22Rv1 (cell line): ENCODE measurements around the gene ACAD8.

Source experiments
- ZFX ChIP-seq: fragments of 450-650 bp; IDR thresholded peaks from 2 replicates; pipeline ENCODE4 v1.6.1; 2017; ENCODE audit warnings: antibody characterized with exemption, borderline replicate concordance
- TF ChIP-seq, protein P1 (sequence below): fragments of 450-650 bp; IDR thresholded peaks from 2 replicates; pipeline ENCODE4 v1.5.1; 2017; ENCODE audit warnings: mild to moderate bottlenecking

DNA sequence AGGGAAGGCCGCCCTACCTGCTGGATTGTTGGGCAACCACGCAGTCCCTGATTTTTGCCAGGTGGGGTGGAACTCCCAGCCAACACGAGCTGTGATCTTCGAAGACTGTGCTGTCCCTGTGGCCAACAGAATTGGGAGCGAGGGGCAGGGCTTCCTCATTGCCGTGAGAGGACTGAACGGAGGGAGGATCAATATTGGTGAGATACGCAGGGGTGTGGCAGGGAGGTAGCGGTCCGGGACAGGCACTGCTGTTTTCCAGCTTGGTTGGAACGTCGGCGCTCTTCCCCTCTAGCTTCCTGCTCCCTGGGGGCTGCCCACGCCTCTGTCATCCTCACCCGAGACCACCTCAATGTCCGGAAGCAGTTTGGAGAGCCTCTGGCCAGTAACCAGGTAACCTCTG is 7.6 kb downstream of the ACAD8 start:
- TF ChIP-seq, protein P1, sequence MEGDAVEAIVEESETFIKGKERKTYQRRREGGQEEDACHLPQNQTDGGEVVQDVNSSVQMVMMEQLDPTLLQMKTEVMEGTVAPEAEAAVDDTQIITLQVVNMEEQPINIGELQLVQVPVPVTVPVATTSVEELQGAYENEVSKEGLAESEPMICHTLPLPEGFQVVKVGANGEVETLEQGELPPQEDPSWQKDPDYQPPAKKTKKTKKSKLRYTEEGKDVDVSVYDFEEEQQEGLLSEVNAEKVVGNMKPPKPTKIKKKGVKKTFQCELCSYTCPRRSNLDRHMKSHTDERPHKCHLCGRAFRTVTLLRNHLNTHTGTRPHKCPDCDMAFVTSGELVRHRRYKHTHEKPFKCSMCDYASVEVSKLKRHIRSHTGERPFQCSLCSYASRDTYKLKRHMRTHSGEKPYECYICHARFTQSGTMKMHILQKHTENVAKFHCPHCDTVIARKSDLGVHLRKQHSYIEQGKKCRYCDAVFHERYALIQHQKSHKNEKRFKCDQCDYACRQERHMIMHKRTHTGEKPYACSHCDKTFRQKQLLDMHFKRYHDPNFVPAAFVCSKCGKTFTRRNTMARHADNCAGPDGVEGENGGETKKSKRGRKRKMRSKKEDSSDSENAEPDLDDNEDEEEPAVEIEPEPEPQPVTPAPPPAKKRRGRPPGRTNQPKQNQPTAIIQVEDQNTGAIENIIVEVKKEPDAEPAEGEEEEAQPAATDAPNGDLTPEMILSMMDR, result no peak
- no peak for TF ChIP-seq ZFX
